ENCODE data around the gene MT3. TPM values are rescaled to one million over a fixed set of nuclear protein-coding genes. Genes with fewer than 3 reads are reported as not detected.
A peak's percentile ranks its signal among the peaks of the same experiment; 100 is the strongest.

Gene MT3
- total and polyA plus RNA-seq, 2 of the 13 experiments (the other 11 are each of a cell fraction or from before 2014, with no cell fraction given) = not detected

DNA sequence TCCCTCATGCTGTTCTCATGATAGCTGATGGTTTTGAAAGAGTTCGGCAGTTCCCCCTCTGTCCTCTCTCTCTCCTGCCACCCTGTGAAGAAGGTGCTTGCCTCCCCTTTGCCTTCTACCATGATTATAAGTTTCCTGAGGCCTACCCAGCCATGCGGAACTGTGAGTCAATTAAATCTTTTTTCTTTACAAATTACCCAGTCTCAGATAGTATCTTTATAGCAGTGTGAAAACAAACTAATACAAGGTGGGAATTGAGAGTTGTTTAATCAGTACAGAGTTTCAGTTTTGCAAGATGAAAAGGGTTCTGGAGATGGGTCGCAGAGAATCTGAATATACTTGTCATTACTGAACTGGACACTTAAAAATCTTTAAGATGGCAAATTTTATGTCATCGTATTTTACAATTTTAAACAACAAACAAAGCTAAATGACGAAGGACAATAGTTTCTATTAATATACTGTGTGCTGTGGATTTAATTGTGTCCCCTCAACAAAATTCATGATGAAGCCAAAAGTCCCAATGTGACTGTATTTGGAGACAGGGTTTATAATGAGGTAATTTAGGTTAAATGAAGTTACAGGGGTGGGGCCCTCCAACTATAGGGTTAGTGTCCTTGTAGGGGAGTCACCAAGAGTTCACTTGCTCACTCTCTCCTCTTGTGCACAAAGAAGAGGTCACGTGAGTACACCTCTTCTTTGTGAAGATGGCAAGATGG is 4.4 kb downstream of the MT3 start:
- no peaks in the 10 kb centered on the region for H3K79me2 ChIP-seq (ENCODE audit: insufficient read depth, low read length)
- FAIRE-seq = no peak
- WGBS (ENCODE audit: low lambda C conversion rate) = 44% methylated on average over 6 of the region's 6 CpGs

More for the DNA sequence above, 4.4 kb downstream of the MT3 start:
- POLR2A ChIA-PET = no interaction called here
- Histone ChIP-seq H3K4me2 (ENCODE audit: low read depth, low read length) (no peak overlapping the region), H3K27ac (ENCODE audit: extremely low read length, insufficient read depth, low read length) (no peak overlapping the region), H3K36me3 (replicated peaks in 1 of 2; ENCODE audit: control insufficient read depth in 1 of 2, insufficient read depth in 2 of 2, low read length in 2 of 2) (no peaks in the 10 kb centered on the region), H3K9ac (ENCODE audit: insufficient read depth, low read depth, low read length) (no peak overlapping the region), H3K9me3 (ENCODE audit: low read length) (no peaks in the 10 kb centered on the region), H4K20me1 (ENCODE audit: insufficient read depth, low read length) (no peaks in the 10 kb centered on the region), H3K4me3 (replicated peaks in 1 of 3; ENCODE audit: insufficient read depth in 1 of 3, low read depth in 2 of 3, low read length in 3 of 3) (no peak overlapping the region), H3K27me3 (ENCODE audit: control insufficient read depth in 1 of 2, insufficient read depth in 2 of 2, low read length in 2 of 2) (peaks cover 2 to 21% of the 10 kb centered on the region in 2 experiments; a peak in 2 of 5 replicates), H2AFZ (ENCODE audit: low read length) (no peak overlapping the region), H3K4me1 (ENCODE audit: insufficient read depth, low read length) (peaks cover 8% of the 10 kb centered on the region)
- intact Hi-C loops (cut with micrococcal nuclease; ENCODE audit: unreplicated experiment) = no loop called here
- DNase-seq (ENCODE audit: low spot score) = no peak
- CTCF ChIA-PET (ENCODE audit: low intra/inter-chr PET ratio, low total read pairs) = no interaction called here
- in situ Hi-C loops (cut with HindIII; ENCODE audit: extremely low pct_ligation_motif_present, low pct_unique_long_range_greater_than_20kb) = no loop called here
- TF ChIP-seq KAT8 (CRISPR knock-in tag; IDR thresholded peaks at IDR 0.05) (no peak), ZNF264 (CRISPR knock-in tag; IDR thresholded peaks at IDR 0.05) (peak; percentile 95), ARHGAP35 (CRISPR knock-in tag; IDR thresholded peaks at IDR 0.05; ENCODE audit: borderline replicate concordance) (no peak), ESRRA (CRISPR knock-in tag; IDR thresholded peaks at IDR 0.05; ENCODE audit: low read depth) (no peak)
- TF ChIP-seq, protein P1, sequence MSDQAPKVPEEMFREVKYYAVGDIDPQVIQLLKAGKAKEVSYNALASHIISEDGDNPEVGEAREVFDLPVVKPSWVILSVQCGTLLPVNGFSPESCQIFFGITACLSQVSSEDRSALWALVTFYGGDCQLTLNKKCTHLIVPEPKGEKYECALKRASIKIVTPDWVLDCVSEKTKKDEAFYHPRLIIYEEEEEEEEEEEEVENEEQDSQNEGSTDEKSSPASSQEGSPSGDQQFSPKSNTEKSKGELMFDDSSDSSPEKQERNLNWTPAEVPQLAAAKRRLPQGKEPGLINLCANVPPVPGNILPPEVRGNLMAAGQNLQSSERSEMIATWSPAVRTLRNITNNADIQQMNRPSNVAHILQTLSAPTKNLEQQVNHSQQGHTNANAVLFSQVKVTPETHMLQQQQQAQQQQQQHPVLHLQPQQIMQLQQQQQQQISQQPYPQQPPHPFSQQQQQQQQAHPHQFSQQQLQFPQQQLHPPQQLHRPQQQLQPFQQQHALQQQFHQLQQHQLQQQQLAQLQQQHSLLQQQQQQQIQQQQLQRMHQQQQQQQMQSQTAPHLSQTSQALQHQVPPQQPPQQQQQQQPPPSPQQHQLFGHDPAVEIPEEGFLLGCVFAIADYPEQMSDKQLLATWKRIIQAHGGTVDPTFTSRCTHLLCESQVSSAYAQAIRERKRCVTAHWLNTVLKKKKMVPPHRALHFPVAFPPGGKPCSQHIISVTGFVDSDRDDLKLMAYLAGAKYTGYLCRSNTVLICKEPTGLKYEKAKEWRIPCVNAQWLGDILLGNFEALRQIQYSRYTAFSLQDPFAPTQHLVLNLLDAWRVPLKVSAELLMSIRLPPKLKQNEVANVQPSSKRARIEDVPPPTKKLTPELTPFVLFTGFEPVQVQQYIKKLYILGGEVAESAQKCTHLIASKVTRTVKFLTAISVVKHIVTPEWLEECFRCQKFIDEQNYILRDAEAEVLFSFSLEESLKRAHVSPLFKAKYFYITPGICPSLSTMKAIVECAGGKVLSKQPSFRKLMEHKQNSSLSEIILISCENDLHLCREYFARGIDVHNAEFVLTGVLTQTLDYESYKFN (CRISPR knock-in tag; conservative IDR thresholded peaks at IDR 0.05) = no peak
- no peak for ATAC-seq
- no TSS peak for BruUV-seq (replicated peaks)

All from HepG2 (cell line).